Measurements from ENCODE around the gene HIGD1C.

The HIGD1C gene

GRCh38 chr12:51018956-51019355 is 66.6 kb downstream of the HIGD1C start:
- DNase-seq (ENCODE audit: low read depth) = no peak

- DNase-seq (ENCODE audit: low read depth) = no peak
Measured at GRCh38 chr12:51019927-51020326, 67.6 kb downstream of the HIGD1C start.
